GM12891 (cell line): ENCODE data around the gene ATP5ME.

ENCODE experiments used
- POLR2A ChIP-seq: IDR thresholded peaks from 2 replicates; pipeline ENCODE4 v1.6.1; 2011; ENCODE audit warnings: low read depth, low read length, control low read depth
- POLR2AphosphoS5 ChIP-seq: IDR thresholded peaks from 2 replicates; pipeline ENCODE4 v1.6.1; 2011; ENCODE audit warnings: low read depth, low read length, control low read depth
- POU2F2 ChIP-seq: IDR thresholded peaks from 2 replicates; pipeline ENCODE4 v1.6.1; 2011; ENCODE audit warnings: low read depth, mild to moderate bottlenecking, control low read depth, low read length, moderate library complexity
- SPI1 ChIP-seq: IDR thresholded peaks from 2 replicates; pipeline ENCODE4 v1.6.1; 2011; ENCODE audit warnings: low read depth, low read length, control low read depth
- TAF1 ChIP-seq: IDR thresholded peaks from 2 replicates; pipeline ENCODE4 v1.6.1; 2011; ENCODE audit warnings: low read depth, low read length, control low read depth

- no peak for TF ChIP-seq POLR2A
- TF ChIP-seq POLR2AphosphoS5: no peak
- TF ChIP-seq SPI1: no peak
- TF ChIP-seq TAF1: no peak
- TF ChIP-seq POU2F2: no peak
These were observed 46.2 kb upstream of the ATP5ME start for GRCh38 chr4:720111-720860.
